Heart right ventricle (tissue), 16 donors: Measurements from ENCODE around the gene HID1. TPM values are rescaled to one million over a fixed set of nuclear protein-coding genes. Genes with fewer than 3 reads are reported as not detected.

Experiments used
- ATAC-seq, 8 donors: fragments of 200-7000 bp; cut with Tn5 transposase; one replicate each; pipeline ENCODE4 v1.9.1; 2020; ENCODE audit warnings: mild to moderate bottlenecking in 8 of 8, moderate library complexity in 8 of 8, moderate number of reproducible peaks in 1 of 8
- DNase-seq, 2 donors: peaks; one replicate each; pipeline ENCODE4 v3.0.0-alpha.2; 2020
- H3K27ac ChIP-seq, 10 donors: fragments of 200-600 bp; sonication (generic) in 2 of 10; one replicate each; pipeline versions ENCODE4 v1.5.0 to v1.8.0; 2020 to 2022; ENCODE audit warnings: mild to moderate bottlenecking in 3 of 10
- H3K27me3 ChIP-seq, 7 donors: fragments of 200-600 bp; one replicate each; pipeline ENCODE4 v1.8.0; 2021 to 2022; ENCODE audit warnings: mild to moderate bottlenecking in 2 of 7
- H3K36me3 ChIP-seq, 9 donors: fragments of 200-600 bp; sonication (generic) in 1 of 9; one replicate each; pipeline versions ENCODE4 v1.5.0 to v1.8.0; 2020 to 2022; ENCODE audit warnings: mild to moderate bottlenecking in 2 of 9
- H3K4me1 ChIP-seq, 9 donors: fragments of 200-600 bp; sonication (generic) in 1 of 9; one replicate each; pipeline versions ENCODE4 v1.5.0 to v1.8.0; 2020 to 2022; ENCODE audit warnings: mild to moderate bottlenecking in 4 of 9
- H3K4me3 ChIP-seq, 10 donors: fragments of 200-600 bp; sonication (generic) in 2 of 10; one replicate each; pipeline versions ENCODE4 v1.5.0 to v1.8.0; 2020 to 2022; ENCODE audit warnings: mild to moderate bottlenecking in 7 of 10, moderate library complexity in 2 of 10
- H3K9me3 ChIP-seq, 11 donors: fragments of 200-600 bp in 10 of 11; sonication (generic) in 2 of 11; one replicate each; pipeline versions ENCODE4 v1.5.0 to v1.8.0; 2013 to 2022; ENCODE audit warnings: mild to moderate bottlenecking in 2 of 11, control low read depth in 1 of 11, moderate library complexity in 1 of 11
- whole genome bisulfite sequencing, 2 donors: extraction: QIAGEN DNeasy Blood & Tissue Kit; methylation state at CpG; one replicate each; pipeline ENCODE4 v1.1.7; 2013; ENCODE audit warnings: inconsistent platforms in 1 of 2; 5-methylcytosine and 5-hydroxymethylcytosine counted together
- intact Hi-C, 10 donors: fragments of 100-400 bp; cut with DNase I; formaldehyde crosslinking; loops; one replicate each; pipeline versions ENCODE4 v1.11.1 to v1.14.2; 2022
- polyA plus RNA-seq, 2 donors: library from polyadenylated mRNA; stranded (reverse); fragments of 200-250 nt; gene quantifications; one replicate each; pipeline ENCODE4 v1.2.3, GENCODE V29; 2013
- total RNA-seq, 10 donors: library from RNA; stranded (reverse); fragmentation: NEBNext Ultra II Directional in 3 of 10; extraction: Animal tissue kit (Norgen Biotek cat#: 25700) in 3 of 10; gene quantifications; one replicate each; pipeline versions ENCODE4 v1.2.1 to v1.2.4, GENCODE V29; 2021 to 2023
- TF ChIP-seq, protein P1 (sequence below), 9 donors: fragments of 200-600 bp; sonication (generic) in 2 of 9; IDR thresholded peaks; one replicate each; pipeline versions ENCODE4 v1.5.0 to v1.8.0; 2021 to 2022; ENCODE audit warnings: antibody characterized with exemption in 9 of 9, mild to moderate bottlenecking in 5 of 9, moderate library complexity in 1 of 9
- donor health status: Arrhythmogenic right ventricular cardiomyopathy.
- donor health status: ischemic (EF 13 %, LVEDD 7.1; RV severe dilation, severe dysfunction).
- donor health status: healthy with polysubstance abuse.
- donor health status: DM: no; HTN: yes; CAD: no.
- donor health status: DM: no; HTN: no; CAD: no.
- donor health status: ischemic (EF 25% LVEDD 6.9; RV normal size, moderate dysfunction).
- donor health status: ischemic (EF 25% LVEDD 5.7; RV mildly dilated, moderate dysfunction).
- donor health status: healthy.
- donor health status: DM: yes; HTN: yes; CAD: no.
- donor health status: Ischemic cardiomyopathy.
- donor health status: ischemic (EF 35%, LVEDD 5.7; RV mildly dilated, moderate dysfunction).
- donor health status: nonischemic (EF 11% LVEDD 7.7; RV severe dilation, severe dysfunction).
- donor health status: DM: yes; HTN: yes; CAD: no.
- donor health status: PGD.
- donor health status: ischemic (EF 29% LVEDD 5.4; RV normal size, mild dysfunction).
- donor health status: nonischemic (EF 23%, LVEDD 6.1; RV moderate dilation, normal function).

The HID1 gene
- total and polyA plus RNA-seq, 12 donors = 3.9 to 23.8 (median 9.5) TPM

DNA sequence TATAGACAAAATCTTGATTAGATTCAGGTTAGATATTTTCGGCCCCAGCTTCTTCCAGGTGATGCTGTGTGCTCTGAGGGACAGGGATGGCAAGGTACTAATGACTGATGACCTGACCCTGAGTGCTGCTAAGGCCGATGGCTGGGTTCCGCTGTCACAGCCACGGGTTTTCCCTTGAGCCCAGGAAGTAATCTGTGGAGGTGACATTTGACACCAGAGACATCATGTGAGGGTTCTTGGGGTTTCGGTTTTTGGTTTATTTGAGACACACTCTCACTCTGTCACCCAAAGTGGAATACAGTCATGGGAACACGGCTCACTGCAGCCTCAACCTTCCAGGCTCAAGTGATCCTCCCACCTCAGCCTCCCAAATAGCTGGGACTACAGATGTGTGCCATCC lies 27.0 kb downstream of the HID1 start:
- TF ChIP-seq, protein P1, sequence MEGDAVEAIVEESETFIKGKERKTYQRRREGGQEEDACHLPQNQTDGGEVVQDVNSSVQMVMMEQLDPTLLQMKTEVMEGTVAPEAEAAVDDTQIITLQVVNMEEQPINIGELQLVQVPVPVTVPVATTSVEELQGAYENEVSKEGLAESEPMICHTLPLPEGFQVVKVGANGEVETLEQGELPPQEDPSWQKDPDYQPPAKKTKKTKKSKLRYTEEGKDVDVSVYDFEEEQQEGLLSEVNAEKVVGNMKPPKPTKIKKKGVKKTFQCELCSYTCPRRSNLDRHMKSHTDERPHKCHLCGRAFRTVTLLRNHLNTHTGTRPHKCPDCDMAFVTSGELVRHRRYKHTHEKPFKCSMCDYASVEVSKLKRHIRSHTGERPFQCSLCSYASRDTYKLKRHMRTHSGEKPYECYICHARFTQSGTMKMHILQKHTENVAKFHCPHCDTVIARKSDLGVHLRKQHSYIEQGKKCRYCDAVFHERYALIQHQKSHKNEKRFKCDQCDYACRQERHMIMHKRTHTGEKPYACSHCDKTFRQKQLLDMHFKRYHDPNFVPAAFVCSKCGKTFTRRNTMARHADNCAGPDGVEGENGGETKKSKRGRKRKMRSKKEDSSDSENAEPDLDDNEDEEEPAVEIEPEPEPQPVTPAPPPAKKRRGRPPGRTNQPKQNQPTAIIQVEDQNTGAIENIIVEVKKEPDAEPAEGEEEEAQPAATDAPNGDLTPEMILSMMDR (IDR thresholded peaks at IDR 0.05) = no peak
- intact Hi-C loops = no loop called here
- H3K9me3 ChIP-seq = no peaks in the 10 kb centered on the region
- 45 to 49% methylated on average over 6 of the region's 6 CpGs for WGBS, 2 donors
- no peaks in the 10 kb centered on the region for H3K4me1 ChIP-seq
- peaks cover 0 to 73% (median 34%) of the 10 kb centered on the region in 7 donors for H3K27me3 ChIP-seq
- ATAC-seq (no peak), DNase-seq (no peak)
- no peak overlapping the region for H3K27ac ChIP-seq
- H3K36me3 ChIP-seq = no peaks in the 10 kb centered on the region
- H3K4me3 ChIP-seq = no peak overlapping the region

DNA sequence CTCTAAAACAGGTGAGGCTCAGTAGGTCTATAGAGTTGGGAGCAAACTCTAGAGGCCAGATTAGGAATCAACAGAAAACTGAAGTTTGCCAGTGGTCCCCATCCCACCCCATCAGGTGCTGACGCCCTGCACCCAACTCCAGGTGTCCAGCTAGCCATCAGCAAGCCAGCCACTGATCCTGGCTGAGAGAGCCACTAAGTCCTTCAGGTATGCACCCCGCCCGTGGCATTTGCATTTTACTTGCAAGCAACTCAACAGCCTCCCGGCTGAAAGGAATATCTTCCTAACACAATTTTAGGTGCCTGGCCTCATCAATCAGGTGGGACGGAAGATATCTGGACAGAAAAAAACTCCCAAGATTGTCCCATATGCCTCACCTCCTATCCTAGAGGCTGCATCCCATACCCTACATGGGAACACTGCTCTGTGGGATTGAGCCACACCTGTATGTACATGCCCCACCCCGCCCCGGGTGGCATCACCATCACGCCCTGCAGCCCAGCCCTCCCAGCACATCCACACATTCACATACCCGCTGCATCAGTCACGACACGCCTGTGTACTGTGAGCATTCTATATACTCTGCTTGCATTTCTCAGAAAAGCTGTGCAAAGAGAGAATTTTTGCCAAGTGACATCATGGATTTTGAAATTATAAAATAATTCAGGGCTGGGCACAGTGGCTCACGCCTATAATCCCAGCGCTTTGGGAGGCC lies 28.6 kb downstream of the HID1 start:
- WGBS, 2 donors = 60 to 61% methylated on average over 13 of the region's 13 CpGs
- TF ChIP-seq, protein P1 (IDR thresholded peaks at IDR 0.05) = no peak
- no peak for DNase-seq
- Histone ChIP-seq H3K4me3 (no peak overlapping the region), H3K36me3 (no peaks in the 10 kb centered on the region), H3K9me3 (no peaks in the 10 kb centered on the region), H3K27ac (no peak overlapping the region), H3K27me3 (peaks cover 0 to 66% (median 35%) of the 10 kb centered on the region in 7 donors), H3K4me1 (no peaks in the 10 kb centered on the region)
- intact Hi-C loops = no loop called here
- ATAC-seq = no peak

DNA sequence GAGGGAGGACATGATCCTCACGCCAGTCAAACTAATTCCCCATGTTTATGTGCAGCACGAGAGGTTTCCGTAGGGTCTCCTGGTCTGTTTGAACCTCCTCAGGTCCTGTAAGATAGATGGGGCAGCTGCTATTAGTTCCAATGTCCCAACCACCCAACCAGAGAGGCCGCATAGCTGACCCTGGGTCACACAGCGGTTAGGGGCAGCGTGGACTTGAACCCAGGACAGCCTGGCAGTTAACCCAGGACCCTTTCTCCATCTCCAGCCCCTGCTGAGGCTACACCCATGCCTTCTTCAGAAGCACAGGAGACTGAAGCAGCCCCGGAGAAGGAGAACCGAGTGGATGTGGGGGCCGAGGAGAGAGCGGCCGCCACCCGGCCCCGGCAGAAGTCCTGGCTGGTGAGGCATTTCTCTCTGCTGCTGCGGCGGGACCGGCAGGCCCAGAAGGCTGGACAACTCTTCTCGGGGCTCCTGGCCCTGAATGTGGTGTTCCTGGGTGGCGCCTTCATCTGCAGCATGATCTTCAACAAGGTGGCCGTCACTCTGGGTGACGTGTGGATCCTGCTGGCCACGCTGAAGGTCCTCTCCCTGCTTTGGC lies 31.3 kb downstream of the HID1 start:
- peaks cover 0 to 3% (median under 1%) of the 10 kb centered on the region in 9 donors for H3K4me1 ChIP-seq
- intact Hi-C loops = no loop called here
- no peak for ATAC-seq

DNA sequence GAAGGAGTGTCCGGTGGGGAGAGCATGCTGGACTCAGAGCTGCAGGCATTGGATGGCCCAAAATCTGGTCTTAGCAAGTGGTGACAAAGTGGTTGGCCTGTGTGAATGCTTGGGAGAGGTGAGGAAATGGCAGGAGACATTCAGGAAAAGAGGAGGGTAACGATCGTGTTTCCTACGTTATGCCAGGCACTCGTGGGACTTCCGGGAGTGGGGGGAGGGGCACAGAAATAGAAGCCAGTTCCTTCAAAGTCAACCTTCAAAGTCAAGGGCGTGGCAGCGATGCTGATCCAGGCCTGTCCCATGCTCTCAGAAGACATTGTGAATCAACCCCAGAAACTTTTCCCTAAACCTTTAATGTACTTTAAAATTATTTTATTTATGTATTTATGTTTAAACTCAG lies 33.0 kb downstream of the HID1 start:
- TF ChIP-seq, protein P1 (IDR thresholded peaks at IDR 0.05) = no peak
- no peak overlapping the region for H3K27ac ChIP-seq
- peaks cover 0 to 11% (median 9%) of the 10 kb centered on the region in 9 donors for H3K4me1 ChIP-seq
- intact Hi-C loops = no loop called here
- H3K27me3 ChIP-seq = peaks cover 9 to 85% (median 67%) of the 10 kb centered on the region in 7 donors
- H3K9me3 ChIP-seq = no peaks in the 10 kb centered on the region
- no peak for DNase-seq
- H3K4me3 ChIP-seq = no peak overlapping the region
- H3K36me3 ChIP-seq = no peaks in the 10 kb centered on the region
- ATAC-seq = no peak
- 44 to 47% methylated on average over 8 of the region's 8 CpGs for WGBS, 2 donors

More for the DNA sequence above, 31.3 kb downstream of the HID1 start:
- H3K27me3 ChIP-seq = peaks cover 9 to 85% (median 50%) of the 10 kb centered on the region in 7 donors
- H3K27ac ChIP-seq = no peak overlapping the region
- DNase-seq = no peak
- TF ChIP-seq, protein P1 (IDR thresholded peaks at IDR 0.05) = no peak
- H3K36me3 ChIP-seq = no peaks in the 10 kb centered on the region
- H3K4me3 ChIP-seq = no peak overlapping the region
- 76 to 77% methylated on average over 21 of the region's 21 CpGs for WGBS, 2 donors
- no peaks in the 10 kb centered on the region for H3K9me3 ChIP-seq
